ENCODE measurements around the gene NIN. TPM values are rescaled to one million over a fixed set of nuclear protein-coding genes. Genes with fewer than 3 reads are reported as not detected.

The NIN gene
- 56.2 TPM for polyA plus RNA-seq (2012; ENCODE audit: missing spikeins)

DNA sequence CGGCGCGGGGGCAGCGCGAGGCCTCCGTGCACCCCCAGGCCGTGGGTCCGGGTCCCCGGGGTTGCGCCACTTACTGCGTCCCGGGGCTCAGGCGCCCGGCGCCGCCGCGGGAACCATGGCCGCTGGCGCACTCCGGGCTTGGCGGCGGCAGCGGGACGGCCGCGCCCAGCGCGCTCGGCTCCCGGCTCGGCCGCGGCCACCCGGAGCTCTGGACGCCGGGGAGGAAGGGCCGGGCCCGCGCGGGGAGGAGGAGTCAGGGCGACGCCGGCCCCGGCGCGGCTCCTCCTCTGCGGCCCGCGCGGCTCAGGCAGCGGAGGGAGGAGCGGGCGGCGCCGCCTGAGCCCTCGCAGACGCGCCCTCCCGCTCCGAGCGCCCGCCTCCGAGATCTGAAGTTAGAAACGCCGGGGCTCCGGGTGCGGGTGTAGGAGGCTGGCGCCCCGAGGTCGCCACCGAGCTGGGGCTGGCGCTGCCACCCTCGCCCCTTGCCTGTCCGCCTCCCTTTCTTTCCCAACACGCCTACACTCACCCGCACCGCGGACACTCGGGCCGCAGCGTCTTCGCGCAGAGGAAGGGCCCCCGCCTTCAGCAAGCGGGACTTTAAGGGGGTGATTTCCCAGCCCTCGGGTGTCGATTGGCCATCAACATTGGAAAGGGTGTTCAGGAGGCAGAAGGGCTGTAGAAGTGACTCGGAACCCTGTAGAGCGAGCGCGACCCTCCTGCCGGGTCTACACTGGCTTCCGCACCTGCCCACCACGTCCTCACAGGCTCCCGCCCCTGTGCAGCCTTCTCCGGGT is at the start of gene NIN:
TSS of gene NIN (minus strand) at position 231 of the 794 bp plus-strand sequence. CDS start 9,106 bp downstream, outside the sequence.
- DNase-seq (ENCODE audit: insufficient read length) (peak; percentile 68), FAIRE-seq (peak; percentile 91)
- TF ChIP-seq POLR2AphosphoS5 (IDR thresholded peaks at IDR 0.05; ENCODE audit: low read depth, low read length) = peak; percentile 29; the same call in 1 of the 2 replicates
- no peak; the same call in 1 of the 2 replicates for TF ChIP-seq TAF1 (IDR thresholded peaks at IDR 0.05; ENCODE audit: borderline replicate concordance, low read depth, low read length)
- TF ChIP-seq POLR2A (IDR thresholded peaks at IDR 0.05; ENCODE audit: low read depth, low read length) = peak; percentile 73; the same call in 1 of the 2 replicates

DNA sequence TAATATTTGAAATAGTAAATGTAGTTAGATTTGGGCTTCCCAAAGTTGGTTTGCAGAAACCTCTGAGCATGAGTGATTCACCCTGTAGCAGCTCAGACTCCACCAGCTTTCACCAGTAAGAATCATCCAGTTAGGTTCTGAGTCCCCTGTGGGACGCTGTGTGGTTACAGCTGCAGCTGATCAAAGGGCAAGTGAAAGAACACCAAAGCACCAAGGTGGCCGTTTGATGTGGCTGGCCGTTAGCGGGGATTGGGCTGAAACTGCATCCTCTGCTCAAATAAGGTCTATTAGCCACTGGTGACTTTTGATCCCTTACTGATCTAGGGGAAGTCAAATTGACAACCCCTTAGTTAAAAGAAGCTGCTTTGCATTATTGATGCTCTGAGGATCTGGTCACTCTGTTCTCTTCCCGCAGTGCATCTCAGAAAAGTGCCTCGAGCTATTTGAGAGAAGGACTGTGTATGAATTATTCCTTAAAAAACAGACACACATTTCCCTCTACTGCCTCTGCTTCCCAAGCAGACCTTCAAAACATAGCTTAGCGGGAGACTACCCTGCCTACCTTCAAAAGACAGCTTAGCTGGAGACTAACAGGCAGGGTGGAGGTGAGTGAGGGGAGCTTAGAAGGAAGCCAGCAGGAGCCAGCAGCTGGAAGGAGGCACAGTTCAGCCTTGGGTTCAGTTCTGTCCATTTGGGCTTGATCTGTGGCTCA is 44.6 kb upstream of the NIN start:
- DNase-seq (ENCODE audit: insufficient read length) (no peak), FAIRE-seq (peak; percentile 96)

DNA sequence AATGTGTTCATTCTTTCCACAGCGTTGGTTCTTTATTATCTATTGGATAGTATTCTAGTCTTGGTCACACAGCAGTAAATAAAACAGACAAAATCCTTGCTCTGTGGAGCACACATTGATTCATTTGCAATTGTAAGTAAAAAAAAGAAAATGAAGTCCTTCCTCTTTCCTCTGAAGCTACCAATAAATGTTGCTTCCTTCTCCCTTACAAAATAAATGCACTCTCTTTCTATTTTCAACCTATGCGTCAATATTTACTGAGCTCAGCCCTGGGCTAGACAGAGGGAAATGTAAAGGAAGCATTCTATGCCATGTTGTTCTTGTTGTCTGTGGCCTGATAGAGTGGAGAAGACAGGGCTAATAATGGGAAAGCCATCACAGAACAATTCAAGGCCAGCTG is 43.8 kb upstream of the NIN start:
- no peak for FAIRE-seq
- no peak for DNase-seq (ENCODE audit: insufficient read length)
- TF ChIP-seq POLR2AphosphoS5 (IDR thresholded peaks at IDR 0.05; ENCODE audit: low read depth, low read length) (no peak), POLR2A (IDR thresholded peaks at IDR 0.05; ENCODE audit: low read depth, low read length) (no peak), TAF1 (IDR thresholded peaks at IDR 0.05; ENCODE audit: borderline replicate concordance, low read depth, low read length) (no peak)

More for the DNA sequence above, 44.6 kb upstream of the NIN start:
- TF ChIP-seq POLR2AphosphoS5 (IDR thresholded peaks at IDR 0.05; ENCODE audit: low read depth, low read length) = no peak
- no peak for TF ChIP-seq POLR2A (IDR thresholded peaks at IDR 0.05; ENCODE audit: low read depth, low read length)
- TF ChIP-seq TAF1 (IDR thresholded peaks at IDR 0.05; ENCODE audit: borderline replicate concordance, low read depth, low read length) = no peak

GRCh38 chr14:50871914-50872732 is 41.2 kb upstream of the NIN start, which contains the start of gene ABHD12B:
ABHD12B (plus strand) TSS chr14:50872053; CDS start chr14:50872175, 122 bp downstream.
- TF ChIP-seq POLR2A (IDR thresholded peaks at IDR 0.05; ENCODE audit: low read depth, low read length) (no peak), TAF1 (IDR thresholded peaks at IDR 0.05; ENCODE audit: borderline replicate concordance, low read depth, low read length) (no peak), POLR2AphosphoS5 (IDR thresholded peaks at IDR 0.05; ENCODE audit: low read depth, low read length) (no peak)
- FAIRE-seq (no peak), DNase-seq (ENCODE audit: insufficient read length) (no peak)

DNA sequence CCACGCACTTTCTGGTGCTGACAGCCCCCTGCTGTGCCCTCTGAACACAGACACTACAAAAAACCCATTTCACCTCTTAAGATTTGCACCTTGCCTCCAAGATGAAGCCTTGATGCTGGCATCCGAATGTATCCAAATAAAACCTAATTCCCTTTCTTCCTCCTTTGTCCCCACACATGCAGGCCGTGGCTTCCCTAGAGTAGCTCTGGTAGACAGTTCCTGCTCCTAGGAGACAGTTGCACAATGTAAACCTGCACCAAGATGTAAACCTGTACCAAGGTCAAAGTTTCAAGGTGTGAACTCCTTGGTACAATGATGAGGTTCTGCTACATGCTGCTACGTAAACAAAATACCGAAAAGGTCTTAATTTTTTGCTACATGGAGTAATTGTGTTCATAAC is 40.3 kb upstream of the NIN start:
- TF ChIP-seq POLR2AphosphoS5 (IDR thresholded peaks at IDR 0.05; ENCODE audit: low read depth, low read length) (no peak), POLR2A (IDR thresholded peaks at IDR 0.05; ENCODE audit: low read depth, low read length) (no peak), TAF1 (IDR thresholded peaks at IDR 0.05; ENCODE audit: borderline replicate concordance, low read depth, low read length) (no peak)
- FAIRE-seq (peak; percentile 24), DNase-seq (ENCODE audit: insufficient read length) (no peak)

- TF ChIP-seq POLR2A (IDR thresholded peaks at IDR 0.05; ENCODE audit: low read depth, low read length) (no peak), TAF1 (IDR thresholded peaks at IDR 0.05; ENCODE audit: borderline replicate concordance, low read depth, low read length) (no peak), POLR2AphosphoS5 (IDR thresholded peaks at IDR 0.05; ENCODE audit: low read depth, low read length) (no peak)
- FAIRE-seq = no peak
- DNase-seq (ENCODE audit: insufficient read length) = no peak
These were observed 34.6 kb upstream of the NIN start for GRCh38 chr14:50865391-50866076.

DNA sequence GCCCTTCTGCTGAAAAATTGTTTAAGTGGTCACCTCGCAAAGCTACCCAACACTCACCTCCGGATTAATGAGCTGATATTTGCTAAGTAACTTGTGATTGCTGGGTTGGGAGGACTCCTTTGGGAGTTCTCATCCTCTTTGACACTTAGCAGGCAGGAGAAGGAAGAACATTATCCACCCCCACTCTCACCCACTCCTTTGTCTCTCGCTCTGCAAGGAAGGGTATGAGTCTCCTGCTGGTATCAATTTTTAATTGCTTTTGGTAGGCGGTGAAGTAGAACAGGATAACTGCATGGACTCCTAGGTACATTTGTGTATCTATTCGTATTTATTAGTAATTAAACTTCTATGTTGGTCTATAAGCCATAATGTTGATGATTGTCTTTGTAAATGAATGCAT is 34.0 kb upstream of the NIN start:
- no peak for FAIRE-seq
- DNase-seq (ENCODE audit: insufficient read length) = no peak
- TF ChIP-seq POLR2AphosphoS5 (IDR thresholded peaks at IDR 0.05; ENCODE audit: low read depth, low read length) (no peak), TAF1 (IDR thresholded peaks at IDR 0.05; ENCODE audit: borderline replicate concordance, low read depth, low read length) (no peak), POLR2A (IDR thresholded peaks at IDR 0.05; ENCODE audit: low read depth, low read length) (no peak)

GRCh38 chr14:50864237-50864636 is 33.3 kb upstream of the NIN start:
- no peak for TF ChIP-seq POLR2AphosphoS5 (IDR thresholded peaks at IDR 0.05; ENCODE audit: low read depth, low read length)
- no peak for TF ChIP-seq POLR2A (IDR thresholded peaks at IDR 0.05; ENCODE audit: low read depth, low read length)
- TF ChIP-seq TAF1 (IDR thresholded peaks at IDR 0.05; ENCODE audit: borderline replicate concordance, low read depth, low read length) = no peak
- FAIRE-seq (no peak), DNase-seq (ENCODE audit: insufficient read length) (no peak)

DNA sequence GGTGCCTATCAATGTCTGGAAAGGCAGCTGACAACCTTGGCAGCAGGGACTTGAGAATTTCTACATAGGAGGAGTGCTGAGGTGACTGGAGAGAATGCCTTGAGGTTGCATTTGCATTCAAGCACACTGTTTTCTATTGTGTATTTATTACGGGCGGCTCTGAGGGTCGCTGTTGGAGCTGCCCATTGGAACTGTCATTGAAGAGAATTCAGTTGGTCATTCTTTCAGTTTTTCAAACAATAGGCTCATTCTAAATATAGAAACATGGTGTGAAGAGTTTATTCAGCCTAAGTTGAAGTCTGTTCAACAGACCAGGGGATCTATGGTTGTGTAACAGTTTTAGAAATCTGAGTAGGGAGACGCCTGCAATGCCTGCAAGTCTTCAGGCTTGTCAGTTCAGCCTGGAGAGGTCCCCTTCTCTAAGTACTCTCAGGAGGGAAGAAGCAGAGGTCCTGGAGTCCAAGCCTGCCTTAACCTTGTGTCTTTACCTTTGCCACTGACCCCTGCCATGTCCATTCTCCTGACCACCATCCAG is 31.1 kb upstream of the NIN start:
- no peak for TF ChIP-seq POLR2AphosphoS5 (IDR thresholded peaks at IDR 0.05; ENCODE audit: low read depth, low read length)
- no peak for TF ChIP-seq POLR2A (IDR thresholded peaks at IDR 0.05; ENCODE audit: low read depth, low read length)
- TF ChIP-seq TAF1 (IDR thresholded peaks at IDR 0.05; ENCODE audit: borderline replicate concordance, low read depth, low read length) = no peak
- DNase-seq (ENCODE audit: insufficient read length) = no peak

GRCh38 chr14:50860478-50861086 is 29.6 kb upstream of the NIN start:
- FAIRE-seq = peak; percentile 67
- TF ChIP-seq POLR2AphosphoS5 (IDR thresholded peaks at IDR 0.05; ENCODE audit: low read depth, low read length) (no peak), POLR2A (IDR thresholded peaks at IDR 0.05; ENCODE audit: low read depth, low read length) (no peak), TAF1 (IDR thresholded peaks at IDR 0.05; ENCODE audit: borderline replicate concordance, low read depth, low read length) (no peak)
- peak; percentile 53 for DNase-seq (ENCODE audit: insufficient read length)

More for the DNA sequence above, 31.1 kb upstream of the NIN start:
- FAIRE-seq = no peak
